Activated CD8-positive, alpha-beta memory T cell treated with anti-CD3 and anti-CD28 coated beads, Interleukin-2, amount 50 U/mL, for 24 hours (primary cell): ENCODE measurements around the gene SP100.
"Not testable (repeated sequence)": the region's sequence is repeated elsewhere in the genome, so short reads cannot be mapped to it uniquely, and the experiment has no call there.

ENCODE experiments used
- DNase-seq: peaks from one replicate; pipeline ENCODE4 v3.0.0-alpha.2; 2020; ENCODE audit errors: extremely low read depth

Gene SP100

GRCh38 chr2:230419181-230419580, 3.2 kb downstream of the SP100 start:
- no peak for DNase-seq

DNA sequence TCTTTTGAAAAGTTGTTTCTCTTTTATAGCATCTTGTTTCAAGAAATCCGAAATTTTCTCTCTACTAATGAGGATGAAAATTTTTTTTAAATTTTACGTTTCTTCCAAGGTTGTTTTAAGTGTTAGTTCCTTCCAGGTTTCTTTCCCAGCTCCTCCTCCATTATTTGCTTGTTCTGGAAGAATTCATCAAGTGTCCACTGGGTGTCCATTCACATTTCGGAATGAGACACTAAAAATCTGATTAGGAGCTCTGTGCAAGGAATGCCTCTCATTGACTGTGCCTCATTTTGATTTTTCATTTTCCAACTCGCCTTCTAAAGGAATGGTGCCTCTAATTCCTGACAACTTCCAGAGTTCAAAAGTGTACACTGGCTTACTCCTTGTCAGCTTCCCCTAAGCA, 6.1 kb downstream of the SP100 start:
- DNase-seq: no peak

DNA sequence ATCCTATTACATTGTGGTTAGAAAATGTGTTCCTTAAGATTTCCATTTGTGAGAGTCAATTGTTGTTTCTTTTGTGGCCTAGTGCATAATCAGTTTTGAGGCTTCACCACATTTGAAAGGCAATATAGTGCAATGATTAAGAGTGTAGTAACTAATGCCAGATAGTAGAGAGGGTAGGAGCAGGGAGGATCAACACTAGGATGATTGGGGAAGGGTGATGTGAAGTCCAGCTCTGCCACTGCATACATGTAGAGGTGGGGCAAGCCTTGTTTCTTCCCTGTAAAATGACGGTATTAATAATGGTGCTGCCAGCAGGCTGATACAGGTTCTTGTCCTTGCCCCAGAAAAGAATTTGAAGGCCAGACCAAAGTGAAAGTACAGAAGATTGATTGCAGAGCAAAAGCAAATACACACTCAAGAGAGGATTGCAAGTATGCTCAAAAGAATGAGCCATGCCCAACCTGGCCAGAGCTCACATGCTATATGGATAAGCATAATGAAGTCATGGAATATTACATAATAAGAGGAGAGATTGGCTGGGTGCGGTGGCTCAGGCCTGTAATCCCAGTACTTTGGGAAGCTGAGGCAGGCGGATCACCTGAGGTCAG, 8.0 kb downstream of the SP100 start:
- no peak for DNase-seq

GRCh38 chr2:230425377-230425776, 9.4 kb downstream of the SP100 start:
- no peak for DNase-seq

DNA sequence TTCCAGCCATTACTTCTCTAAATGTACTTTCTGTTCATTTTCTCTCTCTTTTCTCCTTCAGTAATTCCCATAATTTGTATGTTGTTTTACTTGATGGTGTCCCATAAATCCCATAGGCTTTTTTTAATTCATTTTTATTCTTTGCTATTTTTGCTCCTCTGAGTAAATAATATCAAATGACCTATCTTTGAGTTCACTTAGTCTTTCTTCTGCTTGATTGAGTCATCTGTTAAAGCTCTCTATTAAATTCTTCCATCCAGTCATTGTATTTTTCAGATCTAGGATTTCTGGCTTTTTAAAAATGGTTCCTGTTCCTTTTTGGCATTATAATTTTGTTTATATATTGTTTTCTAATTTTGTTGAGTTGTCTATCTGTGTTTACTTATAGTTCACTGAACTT, 13.5 kb downstream of the SP100 start:
- DNase-seq: no peak

- no peak for DNase-seq
These were observed 15.2 kb downstream of the SP100 start for GRCh38 chr2:230430957-230431910.

- DNase-seq: no peak
These were observed 18.8 kb downstream of the SP100 start for GRCh38 chr2:230434677-230435324.

GRCh38 chr2:230435431-230435830, 19.4 kb downstream of the SP100 start:
- DNase-seq: no peak

DNA sequence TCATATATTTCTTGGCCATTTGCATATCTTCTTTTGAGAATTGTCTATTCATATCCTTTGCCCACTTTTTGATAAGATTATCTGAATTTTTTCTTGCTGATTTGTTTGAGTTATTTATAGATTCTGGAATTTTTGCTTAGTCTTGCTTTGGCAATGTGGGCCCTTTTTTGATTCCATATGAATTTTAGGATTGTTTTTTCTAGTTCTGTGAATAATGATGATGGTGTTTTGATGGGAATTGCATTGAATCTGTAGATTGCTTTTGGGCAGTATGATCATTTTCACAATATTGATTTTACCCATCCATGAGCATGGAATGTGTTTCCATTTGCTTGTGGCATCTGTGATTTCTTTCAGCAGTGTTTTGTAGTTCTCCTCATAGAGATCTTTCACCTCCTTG, 23.1 kb downstream of the SP100 start:
- not testable (repeated sequence) for DNase-seq

GRCh38 chr2:230439590-230439989, 23.6 kb downstream of the SP100 start:
- no peak for DNase-seq

DNA sequence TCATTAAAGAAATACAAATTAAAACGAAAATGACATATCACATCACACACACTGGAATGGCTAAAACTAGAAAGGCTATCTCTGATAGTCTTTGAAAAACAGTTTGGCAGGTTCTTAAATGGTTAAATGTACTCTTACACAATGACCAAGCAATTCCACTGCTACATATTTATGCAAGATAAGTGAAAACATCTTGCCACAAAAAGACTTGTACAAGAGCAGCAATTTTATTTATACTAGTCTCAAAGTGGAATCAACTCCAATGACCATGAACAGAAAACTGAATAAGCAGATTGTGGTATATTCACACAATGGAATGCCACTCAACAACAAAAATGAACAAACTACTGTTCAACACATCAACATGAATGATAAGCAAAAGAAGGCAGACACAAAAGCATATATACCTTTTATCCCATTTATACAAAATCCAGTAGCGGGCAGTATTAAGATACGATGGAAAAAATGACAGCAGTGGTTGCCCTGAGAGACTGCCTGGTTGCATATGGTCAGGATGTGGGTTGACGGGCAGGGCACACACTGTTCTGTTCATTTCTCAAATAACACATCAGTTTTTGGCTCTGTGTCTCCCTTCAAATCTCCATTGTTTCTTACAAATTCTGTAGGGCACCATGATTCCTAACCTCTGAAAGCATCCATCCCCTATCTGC, 25.4 kb downstream of the SP100 start:
- DNase-seq: no peak

- DNase-seq: no peak
These were observed 27.5 kb downstream of the SP100 start for GRCh38 chr2:230443541-230443940.

GRCh38 chr2:230444832-230445231, 28.8 kb downstream of the SP100 start:
- DNase-seq: no peak

- DNase-seq: no peak
These were observed 31.0 kb downstream of the SP100 start for GRCh38 chr2:230447036-230447435.

DNA sequence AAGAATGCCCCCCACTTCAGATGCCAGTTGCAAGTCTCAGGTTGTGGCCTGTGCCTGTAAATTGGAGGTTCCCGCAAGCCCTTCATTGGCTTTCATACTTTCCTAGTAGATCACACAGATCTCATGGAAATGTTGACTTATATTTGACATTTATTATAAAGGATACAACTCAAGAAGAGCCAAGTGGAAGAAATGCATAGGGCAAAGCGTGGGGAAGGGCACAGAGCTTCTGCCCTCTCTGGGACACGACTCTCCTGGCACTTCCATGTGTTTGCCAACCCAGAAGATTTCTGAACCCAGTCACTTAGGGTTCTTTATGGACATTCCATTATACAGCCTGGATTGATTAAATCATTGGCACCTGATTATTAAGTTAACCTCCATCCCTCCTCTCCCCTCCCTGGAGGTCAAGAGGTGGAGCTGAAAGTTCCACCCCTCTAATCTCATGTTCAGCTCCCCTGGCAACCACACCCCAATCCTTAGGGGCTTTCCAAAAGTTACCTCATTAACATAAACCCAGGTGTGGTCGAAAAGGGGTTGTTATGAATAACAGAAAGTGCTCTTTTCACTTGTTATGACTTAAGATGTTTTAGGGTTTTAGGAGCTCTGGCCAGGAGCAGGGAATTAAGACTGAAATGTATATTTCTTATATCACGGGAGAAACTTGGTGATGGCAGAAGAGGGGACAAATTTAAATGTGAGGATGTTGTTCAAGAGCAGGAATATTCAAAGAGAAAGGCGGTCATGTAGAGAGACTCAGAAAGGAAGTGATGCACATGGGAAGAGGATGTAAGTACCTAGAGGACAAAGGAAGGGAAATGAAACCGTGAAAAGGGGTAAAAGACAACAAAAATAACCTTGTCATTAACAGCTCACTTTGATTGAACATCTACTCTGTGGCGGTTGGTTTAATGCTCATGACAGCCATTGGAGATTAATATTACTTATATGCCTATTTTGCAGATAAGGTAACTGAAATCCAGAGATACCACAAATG, 31.8 kb downstream of the SP100 start:
- DNase-seq: no peak

DNA sequence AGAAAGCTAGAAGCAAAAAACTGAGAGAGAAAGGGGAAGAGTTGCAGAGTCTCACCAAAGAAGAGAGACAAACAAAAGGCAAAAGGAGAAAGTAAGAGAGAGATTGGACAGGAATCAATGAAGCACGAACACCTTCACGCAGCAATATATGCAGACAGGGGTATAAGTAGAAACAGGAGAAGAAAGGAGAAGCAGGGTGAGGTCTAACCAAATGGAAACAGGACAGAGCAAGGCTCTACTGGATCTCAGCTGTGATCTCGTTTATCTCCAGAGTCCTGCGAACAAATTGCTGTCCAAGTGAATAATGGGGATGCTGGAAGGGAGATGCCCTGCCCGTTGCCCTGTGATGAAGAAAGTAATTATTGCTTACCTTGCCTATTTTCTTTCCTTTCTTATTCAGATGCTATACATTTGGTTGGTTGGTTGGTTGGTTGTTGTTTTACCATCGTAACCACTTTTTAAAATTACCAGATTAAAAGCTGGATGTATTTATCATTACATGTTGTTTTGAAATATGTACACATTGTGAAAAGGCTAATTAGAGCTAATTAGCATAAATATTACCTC, 34.0 kb downstream of the SP100 start:
- DNase-seq: no peak

DNA sequence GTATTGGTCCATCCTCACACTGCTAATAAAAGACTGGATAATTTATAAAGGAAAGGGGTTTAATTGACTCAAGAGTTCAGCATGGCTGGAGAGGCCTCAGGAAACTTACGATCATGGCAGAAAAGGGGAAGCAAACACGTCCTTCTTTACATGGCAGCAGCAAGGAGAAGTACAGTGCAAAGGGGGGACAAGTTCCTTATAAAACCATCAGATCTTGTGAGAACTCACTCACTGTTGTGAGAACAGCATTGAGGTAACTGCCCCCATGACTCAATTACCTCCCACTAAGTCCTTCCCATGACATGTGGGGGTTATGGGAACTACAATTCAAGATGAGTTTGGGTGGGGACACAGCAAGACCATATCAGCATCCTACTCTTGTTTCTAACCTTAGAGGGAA, 37.0 kb downstream of the SP100 start:
- no peak for DNase-seq

DNA sequence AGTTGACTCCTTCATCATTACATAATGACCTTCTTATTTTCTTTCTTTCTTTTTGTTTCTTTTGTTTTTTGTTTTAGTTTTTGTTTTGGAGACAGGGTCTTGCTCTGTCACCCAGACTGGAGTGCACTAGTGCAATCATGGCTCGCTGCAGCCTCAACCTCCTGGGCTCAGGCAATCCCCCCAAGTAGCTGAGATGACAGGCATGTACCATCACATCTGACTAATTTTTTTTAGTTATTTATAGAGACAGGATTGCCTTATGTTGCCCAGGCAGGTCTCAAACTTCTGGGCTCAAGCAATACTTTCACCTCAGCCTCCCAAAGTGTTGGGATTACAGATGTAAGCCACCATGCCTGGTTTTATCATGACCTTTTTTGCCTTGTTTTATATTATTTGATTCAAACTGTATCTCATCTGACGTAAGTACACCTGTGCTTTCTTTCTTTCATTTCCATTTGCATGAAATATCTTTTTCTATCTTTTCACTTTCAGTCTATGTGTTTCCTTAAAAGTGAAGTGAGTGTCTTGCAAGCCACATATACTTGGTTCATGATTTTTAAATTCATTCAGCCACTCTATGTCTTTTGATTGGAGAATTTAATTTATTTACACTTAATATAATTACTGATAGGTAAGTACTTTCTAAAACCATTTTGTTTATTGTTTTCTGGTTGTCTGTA, 39.1 kb downstream of the SP100 start:
- DNase-seq: no peak

DNA sequence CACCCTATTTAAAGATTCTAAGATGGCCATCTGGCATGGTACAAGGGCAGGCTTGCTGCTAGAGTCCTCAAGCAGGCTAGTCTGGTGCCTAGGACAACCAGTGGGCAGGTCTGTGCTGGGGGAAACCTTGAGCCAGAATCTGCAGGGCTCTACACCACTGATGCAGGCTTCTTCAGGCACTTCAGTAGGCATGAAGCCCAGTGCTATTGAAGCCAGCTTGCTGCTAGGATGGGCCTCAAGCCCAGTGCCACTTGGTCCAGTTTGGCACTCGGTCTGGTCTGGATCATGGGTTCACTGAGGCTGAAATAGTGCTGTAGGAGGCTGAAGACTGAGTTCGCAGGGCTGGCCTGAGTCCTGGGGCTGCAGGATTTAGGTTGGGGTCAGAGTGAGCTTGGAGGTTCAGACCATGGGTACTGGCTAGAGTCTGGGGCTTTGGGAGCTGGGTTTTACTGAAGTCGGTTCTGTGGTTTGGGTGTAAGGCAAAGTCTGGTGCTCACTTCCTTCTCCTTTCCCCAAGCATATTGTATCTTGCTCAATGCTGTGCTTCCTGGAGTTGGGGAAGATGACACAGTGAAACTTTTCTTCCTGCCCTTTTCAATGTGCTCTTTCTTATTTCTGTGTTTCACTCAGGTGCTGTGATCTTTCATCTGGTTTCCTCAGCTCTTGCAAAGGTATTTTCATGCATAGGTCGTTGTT, 41.2 kb downstream of the SP100 start:
- no peak for DNase-seq
